Measurements from ENCODE around the gene BLOC1S5.
"Not testable (repeated sequence)": the region's sequence is repeated elsewhere in the genome, so short reads cannot be mapped to it uniquely, and the experiment has no call there.

BLOC1S5 gene

DNA sequence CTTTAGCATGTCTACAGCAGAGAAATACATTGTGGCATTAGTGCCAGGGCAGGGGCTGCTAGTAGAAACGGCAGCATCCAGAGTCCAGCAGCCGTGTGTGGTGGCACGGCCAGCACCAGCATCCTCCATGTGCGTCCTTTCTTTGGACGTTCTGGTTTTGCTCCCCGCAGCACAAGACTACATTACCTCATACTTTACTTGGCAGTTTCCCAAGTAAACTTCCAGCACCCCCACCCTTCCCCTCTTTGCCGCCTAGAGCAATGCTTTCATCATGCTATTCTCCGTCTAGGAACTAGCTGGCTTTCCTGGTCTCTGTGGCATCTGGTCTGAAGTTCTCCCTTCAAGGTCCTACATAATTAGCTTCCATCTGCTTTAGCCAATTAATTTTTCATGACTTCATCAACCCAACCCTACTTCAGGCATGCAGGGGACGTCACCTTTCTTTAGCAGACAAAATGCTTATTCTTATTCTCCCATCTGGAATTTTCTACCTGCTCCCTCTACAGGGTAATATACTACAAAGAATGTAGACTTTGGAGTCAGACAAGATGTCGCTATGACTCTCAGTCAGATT is 67.6 kb downstream of the BLOC1S5 start:
- TF ChIP-seq, protein P1, sequence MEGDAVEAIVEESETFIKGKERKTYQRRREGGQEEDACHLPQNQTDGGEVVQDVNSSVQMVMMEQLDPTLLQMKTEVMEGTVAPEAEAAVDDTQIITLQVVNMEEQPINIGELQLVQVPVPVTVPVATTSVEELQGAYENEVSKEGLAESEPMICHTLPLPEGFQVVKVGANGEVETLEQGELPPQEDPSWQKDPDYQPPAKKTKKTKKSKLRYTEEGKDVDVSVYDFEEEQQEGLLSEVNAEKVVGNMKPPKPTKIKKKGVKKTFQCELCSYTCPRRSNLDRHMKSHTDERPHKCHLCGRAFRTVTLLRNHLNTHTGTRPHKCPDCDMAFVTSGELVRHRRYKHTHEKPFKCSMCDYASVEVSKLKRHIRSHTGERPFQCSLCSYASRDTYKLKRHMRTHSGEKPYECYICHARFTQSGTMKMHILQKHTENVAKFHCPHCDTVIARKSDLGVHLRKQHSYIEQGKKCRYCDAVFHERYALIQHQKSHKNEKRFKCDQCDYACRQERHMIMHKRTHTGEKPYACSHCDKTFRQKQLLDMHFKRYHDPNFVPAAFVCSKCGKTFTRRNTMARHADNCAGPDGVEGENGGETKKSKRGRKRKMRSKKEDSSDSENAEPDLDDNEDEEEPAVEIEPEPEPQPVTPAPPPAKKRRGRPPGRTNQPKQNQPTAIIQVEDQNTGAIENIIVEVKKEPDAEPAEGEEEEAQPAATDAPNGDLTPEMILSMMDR (IDR thresholded peaks at IDR 0.05; ENCODE audit: control insufficient read depth, extremely low read depth, insufficient read depth) = no peak
- no peak for DNase-seq (ENCODE audit: low read depth)
- no peak overlapping the region for H3K4me3 ChIP-seq (ENCODE audit: low read depth, low read length)

DNA sequence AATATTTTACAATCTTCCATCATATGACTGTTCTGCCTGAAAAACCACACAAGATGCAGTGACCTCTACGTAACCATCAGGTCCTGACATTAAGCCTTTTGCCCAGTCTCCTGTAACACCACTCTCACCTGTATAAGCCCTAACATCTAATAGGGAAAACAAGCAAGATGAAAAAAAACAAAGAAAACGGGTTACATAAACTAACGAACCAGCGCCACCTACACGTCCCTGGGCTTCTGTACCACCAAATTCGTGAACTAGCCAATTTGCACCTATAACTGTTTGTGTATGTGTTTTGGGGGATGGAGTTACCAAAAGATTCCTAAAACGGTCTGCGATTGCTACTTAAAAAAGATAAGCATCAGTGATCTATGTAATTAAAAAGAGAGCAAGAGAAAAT is 70.2 kb downstream of the BLOC1S5 start:
- TF ChIP-seq, protein P1 (IDR thresholded peaks at IDR 0.05; ENCODE audit: control insufficient read depth, extremely low read depth, insufficient read depth) = peak; percentile 37

DNA sequence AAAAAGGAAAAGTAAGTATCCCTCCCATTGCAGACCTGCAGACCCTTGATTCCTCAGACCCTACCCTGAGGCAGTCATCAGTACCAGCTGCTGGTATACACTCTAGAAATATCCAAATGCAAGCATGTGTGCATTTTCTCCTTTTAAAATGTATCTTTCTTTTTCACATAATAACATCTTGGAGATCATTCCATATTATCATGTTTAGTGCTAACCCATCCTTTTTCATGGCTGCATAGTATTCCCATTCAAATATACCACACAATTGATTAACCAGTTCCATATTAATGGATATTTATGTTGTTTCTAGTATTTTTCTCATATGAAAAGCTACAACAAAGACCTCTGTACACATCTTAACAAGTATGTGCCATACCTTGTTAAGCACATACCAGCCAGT is 70.8 kb downstream of the BLOC1S5 start:
- H3K4me3 ChIP-seq (ENCODE audit: low read depth, low read length) = no peak overlapping the region
- TF ChIP-seq, protein P1 (IDR thresholded peaks at IDR 0.05; ENCODE audit: control insufficient read depth, extremely low read depth, insufficient read depth) = no peak
- DNase-seq (ENCODE audit: low read depth) = no peak

More for the DNA sequence above, 70.2 kb downstream of the BLOC1S5 start:
- no peak overlapping the region for H3K4me3 ChIP-seq (ENCODE audit: low read depth, low read length)
- DNase-seq (ENCODE audit: low read depth) = no peak

DNA sequence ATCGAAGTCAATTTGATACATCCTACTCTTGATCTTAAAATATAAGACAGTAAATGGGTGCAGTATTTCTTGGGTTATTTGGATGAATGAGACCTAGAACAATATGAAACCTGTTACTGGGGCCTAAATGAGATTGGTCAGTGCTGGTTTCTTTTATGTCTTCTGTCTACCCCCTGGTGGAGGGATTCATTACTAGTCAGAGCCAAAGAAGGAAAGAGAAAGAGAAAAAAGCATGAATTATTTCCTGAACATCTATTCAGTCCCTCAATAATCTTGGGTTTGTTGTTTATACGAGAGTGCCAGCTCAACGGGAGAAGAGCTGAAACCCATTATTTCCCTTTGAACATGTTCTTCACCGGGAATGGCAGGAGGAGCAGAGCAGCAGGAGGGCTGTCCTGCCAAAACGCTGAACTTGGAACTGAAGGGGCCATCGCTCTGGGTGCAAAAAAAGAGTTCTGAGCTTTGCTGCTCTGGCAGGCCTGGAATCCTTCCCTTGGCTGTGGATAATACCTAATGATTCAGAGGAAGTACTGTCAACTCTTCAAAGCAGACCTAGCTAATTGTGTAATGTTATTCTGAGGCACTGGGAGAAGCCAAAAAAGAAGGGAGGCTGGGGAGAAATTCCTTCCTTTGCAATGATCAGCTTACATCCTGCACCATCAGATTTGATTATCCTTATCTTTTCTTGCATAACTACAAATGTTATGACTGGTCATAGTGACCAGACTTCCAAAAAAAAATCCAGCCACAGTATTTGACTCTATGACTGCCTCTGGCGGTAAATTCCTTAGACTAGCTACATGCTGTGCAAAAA is 72.0 kb downstream of the BLOC1S5 start:
- no peak for DNase-seq (ENCODE audit: low read depth)
- TF ChIP-seq, protein P1 (IDR thresholded peaks at IDR 0.05; ENCODE audit: control insufficient read depth, extremely low read depth, insufficient read depth) = peak; percentile 40
- no peak overlapping the region for H3K4me3 ChIP-seq (ENCODE audit: low read depth, low read length)

DNA sequence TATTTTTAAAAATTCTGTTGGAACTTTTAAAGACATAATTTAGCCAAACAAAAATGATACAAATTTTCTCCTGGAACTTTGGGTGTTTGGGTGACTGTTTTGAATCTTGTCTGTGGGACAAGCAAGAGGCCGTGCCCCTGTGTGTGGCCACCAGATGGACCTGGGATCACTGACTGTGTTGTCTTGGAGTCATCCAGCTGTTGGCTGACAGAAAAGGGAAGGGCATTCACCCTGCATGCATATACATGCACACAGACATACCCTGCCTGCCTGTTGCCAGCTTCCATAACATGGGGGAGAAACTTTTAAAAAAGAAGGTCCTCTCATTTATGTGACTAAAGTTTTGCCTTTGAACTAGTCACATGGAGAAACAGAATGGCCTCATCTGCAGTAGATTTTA is 72.7 kb downstream of the BLOC1S5 start:
- H3K4me3 ChIP-seq (ENCODE audit: low read depth, low read length) = no peak overlapping the region
- no peak for DNase-seq (ENCODE audit: low read depth)
- TF ChIP-seq, protein P1 (IDR thresholded peaks at IDR 0.05; ENCODE audit: control insufficient read depth, extremely low read depth, insufficient read depth) = no peak

DNA sequence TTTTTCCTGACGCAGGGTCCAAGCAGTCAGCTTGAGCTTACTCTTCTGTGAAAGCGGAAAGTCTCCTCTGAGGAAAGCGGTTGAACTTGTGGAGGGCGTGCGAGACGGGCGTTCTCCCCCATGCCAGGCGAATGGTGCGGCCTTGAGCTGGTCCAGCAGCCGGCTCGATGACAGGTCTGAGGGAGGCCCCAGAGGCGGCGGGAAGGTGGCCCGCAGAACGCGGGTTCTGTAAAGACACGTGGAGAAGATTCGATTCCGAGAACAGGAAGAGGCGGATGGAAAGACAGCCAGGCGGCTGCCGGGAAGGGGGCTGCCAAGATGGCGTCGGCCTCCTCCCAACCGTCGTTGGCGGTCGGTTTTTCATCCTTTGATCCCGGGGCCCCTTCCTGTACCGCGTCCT is 78.0 kb downstream of the BLOC1S5 start:
- DNase-seq (ENCODE audit: low read depth) = no peak
- H3K4me3 ChIP-seq (ENCODE audit: low read depth, low read length) = no peak overlapping the region
- TF ChIP-seq, protein P1 (IDR thresholded peaks at IDR 0.05; ENCODE audit: control insufficient read depth, extremely low read depth, insufficient read depth) = no peak

DNA sequence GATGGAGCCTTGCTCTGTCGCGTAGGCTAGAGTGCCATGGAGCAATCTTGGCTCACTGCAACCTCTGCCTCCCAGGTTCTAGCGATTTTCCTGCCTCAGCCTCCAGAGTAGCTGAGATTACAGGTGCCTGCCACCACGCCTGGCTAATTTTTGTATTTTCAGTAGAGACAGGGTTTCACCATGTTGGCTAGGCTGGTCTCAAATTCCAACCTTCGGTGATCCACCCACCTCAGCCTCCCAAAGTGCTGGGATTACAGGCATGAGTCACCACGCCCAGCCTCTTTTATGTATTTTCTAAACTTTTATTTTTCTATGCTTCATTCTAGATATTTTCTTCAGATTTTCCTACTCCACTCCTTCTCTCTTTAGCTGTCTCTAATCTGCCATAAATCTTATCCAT is 80.2 kb downstream of the BLOC1S5 start:
- not testable (repeated sequence) for H3K4me3 ChIP-seq (ENCODE audit: low read depth, low read length); DNase-seq (ENCODE audit: low read depth)
